Hepatocyte (in vitro differentiated cells): ENCODE results near the gene CCM2. TPM values are rescaled to one million over a fixed set of nuclear protein-coding genes. Genes with fewer than 3 reads are reported as not detected.

Experiments
- DNase-seq: peaks from one replicate; pipeline ENCODE4 v3.0.0-alpha.2; 2016; ENCODE audit warnings: low spot score
- H2AFZ ChIP-seq: fragments of 200-600 bp; sonication (generic); 2 replicates; pipeline ENCODE4 v1.6.0; 2016; ENCODE audit warnings: antibody characterized with exemption, mild to moderate bottlenecking
- H3K27ac ChIP-seq: fragments of 200-600 bp; sonication (generic); 2 replicates; pipeline ENCODE4 v1.5.1; 2016; ENCODE audit warnings: mild to moderate bottlenecking
- H3K27me3 ChIP-seq: fragments of 200-600 bp; sonication (generic); 2 replicates; pipeline ENCODE4 v1.6.1; 2016
- H3K36me3 ChIP-seq: fragments of 200-600 bp; sonication (generic); replicated peaks from 2 replicates; pipeline ENCODE4 v1.5.1; 2016; ENCODE audit warnings: low read depth; ENCODE audit not compliant: insufficient read depth
- H3K4me1 ChIP-seq: fragments of 200-600 bp; sonication (generic); 2 replicates; pipeline ENCODE4 v1.5.1; 2016; ENCODE audit warnings: mild to moderate bottlenecking, moderate library complexity; ENCODE audit not compliant: insufficient read depth
- H3K4me2 ChIP-seq: fragments of 200-600 bp; sonication (generic); 2 replicates; pipeline ENCODE4 v1.6.0; 2016
- H3K4me3 ChIP-seq: fragments of 200-600 bp; sonication (generic); 2 replicates; pipeline ENCODE4 v1.5.1; 2016; ENCODE audit warnings: mild to moderate bottlenecking
- H3K79me2 ChIP-seq: fragments of 200-600 bp; sonication (generic); 2 replicates; pipeline ENCODE4 v1.6.0; 2017; ENCODE audit warnings: mild to moderate bottlenecking
- H3K9me2 ChIP-seq: fragments of 200-600 bp; sonication (generic); replicated peaks from 2 replicates; pipeline ENCODE4 v1.6.0; 2017; ENCODE audit warnings: mild to moderate bottlenecking; ENCODE audit not compliant: insufficient read depth
- H3K9me3 ChIP-seq: fragments of 200-600 bp; sonication (generic); 2 replicates; pipeline ENCODE4 v1.5.1; 2016; ENCODE audit warnings: low read depth, mild to moderate bottlenecking
- H4K20me1 ChIP-seq: fragments of 200-600 bp; sonication (generic); 2 replicates; pipeline ENCODE4 v1.6.0; 2016; ENCODE audit warnings: mild to moderate bottlenecking; ENCODE audit not compliant: insufficient read depth, poor library complexity, severe bottlenecking
- EZH2 ChIP-seq: fragments of 200-600 bp; sonication (generic); IDR thresholded peaks from 2 replicates; pipeline ENCODE4 v1.6.1; 2016; ENCODE audit warnings: antibody characterized with exemption, mild to moderate bottlenecking, borderline replicate concordance
- EZH2phosphoT487 ChIP-seq: fragments of 200-600 bp; sonication (generic); IDR thresholded peaks from one replicate; pipeline ENCODE4 v1.6.1; 2018; ENCODE audit warnings: antibody characterized with exemption, mild to moderate bottlenecking, low read depth, moderate library complexity; ENCODE audit not compliant: unreplicated experiment, severe bottlenecking
- WGBS: methylation state at CpG from one replicate; pipeline ENCODE4 v1.1.6; 2016; ENCODE audit warnings: low lambda C conversion rate; ENCODE audit errors: missing lambda C conversion rate; 5-methylcytosine and 5-hydroxymethylcytosine counted together
- polyA plus RNA-seq: library from polyadenylated mRNA; unstranded; fragments of >200 nt; fragmentation: Nextera tagmentation; extraction: Ambion mirVana; gene quantifications from 2 replicates; pipeline ENCODE4 v1.2.1, GENCODE V29; 2016
- total RNA-seq: library from RNA; depleted of rRNA; stranded (reverse); fragments of >200 nt; gene quantifications from 2 replicates; pipeline ENCODE4 v1.2.3, GENCODE V29; 2014
- TF ChIP-seq, protein P1 (sequence below): fragments of 200-600 bp; sonication (generic); IDR thresholded peaks from 2 replicates; pipeline ENCODE4 v1.5.1; 2016; ENCODE audit warnings: antibody characterized with exemption, mild to moderate bottlenecking; ENCODE audit not compliant: poor library complexity

Gene CCM2
- total and polyA plus RNA-seq, 2 experiments from 2014 or later: 32.2 to 57.1 TPM

DNA sequence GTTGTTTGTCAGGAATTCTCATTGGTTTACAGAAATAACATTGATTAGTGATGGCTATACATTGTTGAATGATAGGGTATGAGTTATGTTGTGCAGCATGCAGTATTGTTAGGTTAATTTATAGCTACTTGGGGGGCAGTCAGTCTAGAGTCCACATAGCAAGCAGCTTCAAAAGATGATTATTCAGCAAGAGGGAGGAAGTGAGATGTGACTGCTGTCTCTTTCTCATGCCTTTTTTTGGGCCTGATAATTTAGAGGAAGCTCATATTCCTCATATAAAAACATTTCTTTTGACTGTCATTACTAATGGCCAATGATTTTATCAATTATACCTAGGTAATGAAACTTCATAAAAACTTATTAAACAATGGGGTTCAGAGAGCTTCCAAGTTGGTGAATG is 114.9 kb downstream of the CCM2 start:
- TF ChIP-seq, protein P1, sequence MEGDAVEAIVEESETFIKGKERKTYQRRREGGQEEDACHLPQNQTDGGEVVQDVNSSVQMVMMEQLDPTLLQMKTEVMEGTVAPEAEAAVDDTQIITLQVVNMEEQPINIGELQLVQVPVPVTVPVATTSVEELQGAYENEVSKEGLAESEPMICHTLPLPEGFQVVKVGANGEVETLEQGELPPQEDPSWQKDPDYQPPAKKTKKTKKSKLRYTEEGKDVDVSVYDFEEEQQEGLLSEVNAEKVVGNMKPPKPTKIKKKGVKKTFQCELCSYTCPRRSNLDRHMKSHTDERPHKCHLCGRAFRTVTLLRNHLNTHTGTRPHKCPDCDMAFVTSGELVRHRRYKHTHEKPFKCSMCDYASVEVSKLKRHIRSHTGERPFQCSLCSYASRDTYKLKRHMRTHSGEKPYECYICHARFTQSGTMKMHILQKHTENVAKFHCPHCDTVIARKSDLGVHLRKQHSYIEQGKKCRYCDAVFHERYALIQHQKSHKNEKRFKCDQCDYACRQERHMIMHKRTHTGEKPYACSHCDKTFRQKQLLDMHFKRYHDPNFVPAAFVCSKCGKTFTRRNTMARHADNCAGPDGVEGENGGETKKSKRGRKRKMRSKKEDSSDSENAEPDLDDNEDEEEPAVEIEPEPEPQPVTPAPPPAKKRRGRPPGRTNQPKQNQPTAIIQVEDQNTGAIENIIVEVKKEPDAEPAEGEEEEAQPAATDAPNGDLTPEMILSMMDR: no peak
- TF ChIP-seq EZH2phosphoT487 (no peak), EZH2 (no peak)
- no peaks in the 10 kb centered on the region for H4K20me1 ChIP-seq
- H3K4me3 ChIP-seq: no peak overlapping the region
- no peaks in the 10 kb centered on the region for H3K9me2 ChIP-seq
- no peak overlapping the region for H3K27ac ChIP-seq
- H3K4me1 ChIP-seq: peaks cover 12% of the 10 kb centered on the region
- H3K9me3 ChIP-seq: no peaks in the 10 kb centered on the region
- no peak for DNase-seq
- H3K79me2 ChIP-seq: peaks cover 14% of the 10 kb centered on the region
- H3K36me3 ChIP-seq: no peaks in the 10 kb centered on the region
- no peak overlapping the region for H3K4me2 ChIP-seq
- H3K27me3 ChIP-seq: peaks cover 7% of the 10 kb centered on the region
- H2AFZ ChIP-seq: no peak overlapping the region

DNA sequence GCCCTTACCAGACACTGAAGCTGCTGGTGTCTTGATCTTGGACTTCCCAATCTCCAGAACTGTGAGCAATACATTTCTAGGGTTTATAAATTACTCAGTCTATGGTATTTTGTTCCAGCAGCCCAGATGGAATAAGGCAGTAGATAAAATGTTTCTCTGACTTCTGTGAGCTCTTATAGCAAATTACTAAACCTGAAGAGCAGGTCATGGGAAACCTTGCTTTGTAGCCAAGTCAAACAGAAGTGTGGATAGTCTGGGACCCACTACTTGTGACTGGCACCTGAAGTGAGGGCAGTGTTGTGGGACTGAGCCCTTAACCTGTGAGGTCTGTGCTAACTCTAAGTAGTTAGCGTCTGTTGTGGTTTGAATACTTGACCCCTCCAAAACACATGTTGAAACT is 116.0 kb downstream of the CCM2 start:
- TF ChIP-seq, protein P1: no peak
- TF ChIP-seq EZH2phosphoT487 (no peak), EZH2 (no peak)
- H3K27me3 ChIP-seq: peaks cover 7% of the 10 kb centered on the region
- no peak overlapping the region for H3K4me2 ChIP-seq
- H4K20me1 ChIP-seq: no peaks in the 10 kb centered on the region
- no peak overlapping the region for H3K4me3 ChIP-seq
- no peak for DNase-seq
- no peak overlapping the region for H3K27ac ChIP-seq
- no peaks in the 10 kb centered on the region for H3K36me3 ChIP-seq
- H3K79me2 ChIP-seq: peaks cover 3% of the 10 kb centered on the region
- no peaks in the 10 kb centered on the region for H3K9me2 ChIP-seq
- WGBS: 88% methylated on average over 1 of the region's 1 CpG
- H3K4me1 ChIP-seq: peaks cover 4% of the 10 kb centered on the region
- H2AFZ ChIP-seq: no peak overlapping the region
- H3K9me3 ChIP-seq: no peaks in the 10 kb centered on the region

GRCh38 chr7:45117582-45117981 is 117.6 kb downstream of the CCM2 start:
- TF ChIP-seq EZH2 (no peak), EZH2phosphoT487 (no peak)
- TF ChIP-seq, protein P1: no peak
- no peak for DNase-seq
- Histone ChIP-seq H3K9me3 (no peaks in the 10 kb centered on the region), H2AFZ (no peak overlapping the region), H3K27me3 (peaks cover 7% of the 10 kb centered on the region), H3K4me2 (no peak overlapping the region), H3K27ac (no peak overlapping the region), H4K20me1 (no peaks in the 10 kb centered on the region), H3K4me3 (no peak overlapping the region), H3K9me2 (no peaks in the 10 kb centered on the region), H3K36me3 (no peaks in the 10 kb centered on the region), H3K79me2 (no peaks in the 10 kb centered on the region), H3K4me1 (no peaks in the 10 kb centered on the region)
- WGBS: 78% methylated on average over 4 of the region's 4 CpGs

DNA sequence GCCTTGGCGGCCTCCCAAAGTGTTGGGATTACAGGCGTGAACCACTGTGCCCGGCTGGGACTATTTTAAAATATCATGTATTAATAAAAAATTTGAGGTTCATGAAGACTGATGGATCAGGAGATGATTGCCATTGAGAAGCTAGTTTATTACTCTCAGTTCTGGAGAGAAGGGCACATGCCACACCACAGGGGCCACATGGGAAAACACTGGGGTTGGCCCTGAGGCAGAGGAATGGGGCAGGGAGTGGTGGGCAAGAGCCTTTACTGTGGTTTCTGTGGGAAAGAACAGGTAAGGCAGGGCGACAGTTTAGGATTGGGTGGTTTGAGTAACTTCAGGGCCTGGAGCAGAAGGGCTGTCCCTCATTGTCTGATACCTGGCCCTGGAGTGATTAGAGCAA is 118.3 kb downstream of the CCM2 start:
- no peaks in the 10 kb centered on the region for H3K9me3 ChIP-seq
- H3K9me2 ChIP-seq: no peaks in the 10 kb centered on the region
- no peaks in the 10 kb centered on the region for H3K36me3 ChIP-seq
- TF ChIP-seq EZH2 (no peak), EZH2phosphoT487 (no peak)
- TF ChIP-seq, protein P1: no peak
- no peak overlapping the region for H3K27ac ChIP-seq
- H3K79me2 ChIP-seq: no peaks in the 10 kb centered on the region
- peaks cover 7% of the 10 kb centered on the region for H3K27me3 ChIP-seq
- no peak overlapping the region for H3K4me3 ChIP-seq
- no peak for DNase-seq
- H3K4me1 ChIP-seq: no peaks in the 10 kb centered on the region
- H2AFZ ChIP-seq: no peak overlapping the region
- no peaks in the 10 kb centered on the region for H4K20me1 ChIP-seq
- 78% methylated on average over 4 of the region's 4 CpGs for WGBS
- H3K4me2 ChIP-seq: no peak overlapping the region
